ENCODE data around the gene ADPRHL1.
"Not testable (repeated sequence)": the region's sequence is repeated elsewhere in the genome, so short reads cannot be mapped to it uniquely, and the experiment has no call there.

ADPRHL1 gene

DNA sequence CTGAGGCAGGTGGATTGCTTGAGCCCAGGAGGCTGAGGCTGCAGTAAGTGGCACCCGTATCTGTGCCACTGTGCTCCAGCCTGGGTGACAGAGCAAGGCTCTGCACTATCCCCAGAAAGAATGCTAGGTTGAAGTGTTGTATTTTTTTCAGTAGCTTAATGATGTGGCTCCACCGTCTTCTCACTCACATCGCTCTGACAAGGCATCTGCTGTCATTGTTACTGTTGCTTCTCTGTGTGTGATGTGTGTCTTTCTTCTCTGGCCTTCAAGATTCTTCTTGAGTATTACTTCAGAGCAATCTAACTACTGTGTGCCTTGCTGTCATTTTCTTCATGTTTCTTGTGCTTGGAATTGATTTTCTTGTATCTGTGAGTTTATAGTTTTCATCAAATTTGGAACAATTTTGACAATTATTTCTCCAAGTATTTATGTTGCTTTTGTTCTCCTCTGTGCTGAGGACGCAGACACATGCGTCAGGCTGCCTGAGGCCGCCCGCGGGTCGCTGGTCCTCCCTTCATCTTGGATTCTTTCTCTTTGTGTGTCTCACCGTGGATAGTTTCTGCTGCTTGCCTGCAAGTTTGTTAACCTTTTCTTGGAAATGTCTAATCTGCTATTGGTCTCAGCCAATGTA, 10.8 kb downstream of the ADPRHL1 start:
- H3K4me3 ChIP-seq (ENCODE audit: low read depth, low read length) = no peak overlapping the region
- TF ChIP-seq, protein P1, sequence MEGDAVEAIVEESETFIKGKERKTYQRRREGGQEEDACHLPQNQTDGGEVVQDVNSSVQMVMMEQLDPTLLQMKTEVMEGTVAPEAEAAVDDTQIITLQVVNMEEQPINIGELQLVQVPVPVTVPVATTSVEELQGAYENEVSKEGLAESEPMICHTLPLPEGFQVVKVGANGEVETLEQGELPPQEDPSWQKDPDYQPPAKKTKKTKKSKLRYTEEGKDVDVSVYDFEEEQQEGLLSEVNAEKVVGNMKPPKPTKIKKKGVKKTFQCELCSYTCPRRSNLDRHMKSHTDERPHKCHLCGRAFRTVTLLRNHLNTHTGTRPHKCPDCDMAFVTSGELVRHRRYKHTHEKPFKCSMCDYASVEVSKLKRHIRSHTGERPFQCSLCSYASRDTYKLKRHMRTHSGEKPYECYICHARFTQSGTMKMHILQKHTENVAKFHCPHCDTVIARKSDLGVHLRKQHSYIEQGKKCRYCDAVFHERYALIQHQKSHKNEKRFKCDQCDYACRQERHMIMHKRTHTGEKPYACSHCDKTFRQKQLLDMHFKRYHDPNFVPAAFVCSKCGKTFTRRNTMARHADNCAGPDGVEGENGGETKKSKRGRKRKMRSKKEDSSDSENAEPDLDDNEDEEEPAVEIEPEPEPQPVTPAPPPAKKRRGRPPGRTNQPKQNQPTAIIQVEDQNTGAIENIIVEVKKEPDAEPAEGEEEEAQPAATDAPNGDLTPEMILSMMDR (IDR thresholded peaks at IDR 0.05; ENCODE audit: low read depth, low read length) = no peak

DNA sequence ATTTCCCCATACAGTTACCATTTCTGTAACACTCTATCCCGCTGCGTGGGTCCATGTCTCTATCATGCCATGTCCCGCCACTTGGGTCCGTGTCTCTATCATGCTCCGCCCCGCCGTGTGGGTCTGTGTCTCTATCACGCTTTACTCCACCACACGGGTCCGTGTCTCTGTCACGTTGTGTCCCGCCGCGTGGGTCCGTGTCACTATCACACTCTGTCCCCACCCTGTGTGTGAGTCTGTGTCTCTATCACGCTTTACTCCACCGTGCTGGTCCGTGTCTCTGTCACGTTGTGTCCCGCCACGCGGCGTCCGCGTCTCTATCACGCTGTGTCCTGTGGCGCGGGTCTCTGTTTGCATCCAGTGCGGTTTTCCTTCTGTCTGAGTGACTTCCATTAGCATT, 11.6 kb downstream of the ADPRHL1 start:
- no peak overlapping the region for H3K4me3 ChIP-seq (ENCODE audit: low read depth, low read length)

DNA sequence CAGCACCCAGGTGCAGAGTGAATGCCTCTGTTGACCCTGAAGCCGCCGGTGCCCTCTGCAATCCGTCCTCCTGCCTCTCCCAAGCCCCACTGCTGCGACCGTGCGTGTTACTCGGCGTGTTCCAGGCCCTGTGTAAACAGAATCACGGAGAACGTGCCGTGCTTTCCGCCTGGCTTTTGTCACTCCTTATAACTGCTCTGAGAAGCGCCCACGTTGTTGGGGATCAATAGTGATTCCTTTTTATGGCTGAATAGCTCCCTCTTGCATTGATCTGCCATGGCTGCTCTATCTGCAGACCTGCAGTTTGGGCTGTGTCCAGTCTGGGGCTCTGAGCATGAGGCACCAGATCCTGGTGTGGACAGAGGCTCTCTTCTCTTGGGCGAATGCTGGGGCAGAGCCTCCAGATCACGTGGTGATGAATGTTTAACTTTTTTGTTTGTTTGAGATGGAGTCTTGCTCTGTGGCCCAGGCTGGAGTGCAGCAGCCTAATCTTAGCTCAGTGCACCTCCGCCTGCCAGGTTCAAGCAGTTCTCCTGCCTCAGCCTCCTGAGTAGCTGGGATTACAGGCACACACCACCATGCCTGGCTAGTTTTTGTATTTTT, 15.8 kb downstream of the ADPRHL1 start:
- TF ChIP-seq, protein P1 (IDR thresholded peaks at IDR 0.05; ENCODE audit: low read depth, low read length) = no peak
- H3K4me3 ChIP-seq (ENCODE audit: low read depth, low read length) = no peak overlapping the region

More for the DNA sequence above, 11.6 kb downstream of the ADPRHL1 start:
- TF ChIP-seq, protein P1 (IDR thresholded peaks at IDR 0.05; ENCODE audit: low read depth, low read length) = no peak

DNA sequence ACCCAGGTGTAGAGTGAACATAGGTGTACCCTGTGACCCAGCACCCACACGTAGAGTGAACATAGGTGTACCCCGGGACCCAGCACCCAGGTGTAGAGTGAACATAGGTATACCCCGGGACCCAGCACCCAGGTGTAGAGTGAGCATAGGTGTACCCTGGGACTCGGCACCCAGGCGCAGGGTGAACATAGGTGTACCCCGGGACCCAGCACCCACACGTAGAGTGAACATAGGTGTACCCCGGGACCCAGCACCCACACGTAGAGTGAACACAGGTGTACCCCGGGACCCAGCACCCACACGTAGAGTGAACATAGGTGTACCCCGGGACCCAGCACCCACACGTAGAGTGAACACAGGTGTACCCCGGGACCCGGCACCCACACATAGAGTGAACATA, 16.4 kb downstream of the ADPRHL1 start:
- H3K4me3 ChIP-seq (ENCODE audit: low read depth, low read length) = not testable (repeated sequence)

DNA sequence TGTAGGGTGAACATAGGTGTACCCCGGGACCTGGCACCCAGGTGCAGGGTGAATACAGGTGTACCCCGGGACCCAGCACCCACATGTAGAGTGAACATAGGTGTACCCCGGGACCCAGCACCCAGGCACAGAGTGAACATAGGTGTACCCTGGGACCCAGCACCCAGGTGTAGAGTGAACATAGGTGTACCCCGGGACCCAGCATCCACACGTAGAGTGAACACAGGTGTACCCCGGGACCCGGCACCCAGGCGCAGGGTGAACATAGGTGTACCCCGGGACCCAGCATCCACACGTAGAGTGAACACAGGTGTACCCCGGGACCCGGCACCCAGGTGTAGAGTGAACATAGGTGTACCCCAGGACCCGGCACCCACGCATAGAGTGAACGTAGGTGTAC, 17.4 kb downstream of the ADPRHL1 start:
- not testable (repeated sequence) for H3K4me3 ChIP-seq (ENCODE audit: low read depth, low read length)

DNA sequence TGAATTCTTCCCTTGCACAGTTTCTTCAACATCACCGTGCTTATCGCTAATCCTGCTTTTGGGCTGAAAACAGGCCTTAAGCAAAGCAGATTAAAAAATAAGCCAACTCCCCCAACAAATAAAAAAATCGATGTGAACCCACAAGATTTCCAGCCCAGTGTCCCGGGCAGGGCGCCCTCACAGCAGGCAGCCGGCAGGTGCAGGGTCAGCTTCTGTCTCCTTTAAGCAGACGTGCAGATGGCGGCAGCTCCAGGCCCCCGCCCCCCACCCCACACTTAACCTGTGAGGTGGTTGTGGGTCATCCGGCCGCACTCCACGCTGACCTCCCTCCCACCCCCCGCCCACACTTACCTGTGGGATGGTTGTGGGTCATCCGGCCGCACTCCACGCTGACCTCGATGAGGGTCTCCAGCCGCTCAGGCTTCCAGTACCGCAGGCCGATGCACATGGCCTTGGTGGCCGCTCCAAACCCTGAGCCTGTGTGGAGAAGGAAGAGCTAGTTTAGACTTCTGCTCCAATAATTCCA, 19.8 kb downstream of the ADPRHL1 start:
- TF ChIP-seq, protein P1 (IDR thresholded peaks at IDR 0.05; ENCODE audit: low read depth, low read length) = no peak
- no peak overlapping the region for H3K4me3 ChIP-seq (ENCODE audit: low read depth, low read length)

DNA sequence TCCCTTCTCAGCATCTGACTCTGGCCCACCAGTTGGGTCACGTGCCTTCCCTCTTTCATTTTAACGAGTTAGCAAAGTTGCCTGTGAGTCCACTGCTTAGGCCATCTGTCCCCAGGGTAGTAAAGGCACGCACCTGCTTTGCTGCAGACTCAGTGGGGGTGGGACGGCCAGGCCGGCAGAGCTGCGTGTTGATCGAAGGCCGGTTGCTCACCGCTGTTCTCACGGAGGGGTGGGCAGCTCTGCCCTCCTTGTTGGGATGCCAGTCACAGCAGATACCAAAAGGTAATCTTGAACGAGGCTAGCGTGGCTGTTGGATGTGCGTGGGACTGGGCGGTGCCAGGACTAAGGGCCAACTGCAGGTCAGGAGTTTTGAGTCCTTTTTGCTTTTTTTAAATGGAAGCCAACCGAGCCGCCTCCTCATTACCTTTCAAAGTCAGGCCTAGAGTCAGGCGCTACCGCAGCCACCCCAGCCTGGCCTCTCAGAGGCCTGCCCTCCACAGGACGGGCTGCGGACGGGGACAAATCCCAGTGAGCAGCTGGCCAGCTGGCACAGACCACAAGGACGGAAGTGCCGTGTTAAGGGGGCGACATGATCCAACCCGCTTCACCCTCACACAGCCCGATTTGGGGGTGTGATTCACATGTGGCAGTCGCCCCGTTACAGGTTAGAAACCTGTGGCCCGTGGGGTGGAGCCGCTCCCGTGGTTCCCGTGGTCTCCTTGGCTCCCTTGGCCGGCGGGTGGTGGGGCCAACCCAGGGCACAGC, 20.6 kb downstream of the ADPRHL1 start:
- TF ChIP-seq, protein P1 (IDR thresholded peaks at IDR 0.05; ENCODE audit: low read depth, low read length) = no peak
- no peak overlapping the region for H3K4me3 ChIP-seq (ENCODE audit: low read depth, low read length)

DNA sequence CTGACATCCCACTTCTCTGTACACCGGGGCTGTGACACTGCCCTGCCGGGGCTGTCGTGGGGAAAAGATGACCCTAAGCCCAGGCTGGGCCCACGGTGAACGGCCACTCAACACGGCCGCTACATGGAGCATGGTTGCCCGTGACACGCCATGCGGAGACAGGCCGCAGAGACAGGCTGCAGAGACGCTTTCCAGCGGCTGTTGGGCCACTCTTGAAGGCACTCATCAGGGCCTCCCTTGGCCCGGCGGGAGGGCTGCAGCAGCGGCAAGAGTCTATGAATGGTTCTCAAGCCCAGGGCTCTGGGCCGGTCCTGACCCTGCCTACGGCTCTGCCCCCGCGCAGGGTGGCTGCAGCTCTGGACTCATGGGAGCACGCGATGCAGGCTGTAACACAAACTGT, 22.1 kb downstream of the ADPRHL1 start:
- TF ChIP-seq, protein P1 (IDR thresholded peaks at IDR 0.05; ENCODE audit: low read depth, low read length) = no peak
- H3K4me3 ChIP-seq (ENCODE audit: low read depth, low read length) = no peak overlapping the region
